GM12872 (cell line): ENCODE data around the gene AGO3.

ENCODE experiments used
- CTCF ChIP-seq: IDR thresholded peaks from 3 replicates; pipeline ENCODE4 v1.5.1; 2011; ENCODE audit warnings: low read depth, mild to moderate bottlenecking, low read length, moderate library complexity; ENCODE audit not compliant: insufficient read depth

The AGO3 gene

GRCh38 chr1:36085686-36086526, 155.0 kb downstream of the AGO3 start:
- no peak for TF ChIP-seq CTCF

DNA sequence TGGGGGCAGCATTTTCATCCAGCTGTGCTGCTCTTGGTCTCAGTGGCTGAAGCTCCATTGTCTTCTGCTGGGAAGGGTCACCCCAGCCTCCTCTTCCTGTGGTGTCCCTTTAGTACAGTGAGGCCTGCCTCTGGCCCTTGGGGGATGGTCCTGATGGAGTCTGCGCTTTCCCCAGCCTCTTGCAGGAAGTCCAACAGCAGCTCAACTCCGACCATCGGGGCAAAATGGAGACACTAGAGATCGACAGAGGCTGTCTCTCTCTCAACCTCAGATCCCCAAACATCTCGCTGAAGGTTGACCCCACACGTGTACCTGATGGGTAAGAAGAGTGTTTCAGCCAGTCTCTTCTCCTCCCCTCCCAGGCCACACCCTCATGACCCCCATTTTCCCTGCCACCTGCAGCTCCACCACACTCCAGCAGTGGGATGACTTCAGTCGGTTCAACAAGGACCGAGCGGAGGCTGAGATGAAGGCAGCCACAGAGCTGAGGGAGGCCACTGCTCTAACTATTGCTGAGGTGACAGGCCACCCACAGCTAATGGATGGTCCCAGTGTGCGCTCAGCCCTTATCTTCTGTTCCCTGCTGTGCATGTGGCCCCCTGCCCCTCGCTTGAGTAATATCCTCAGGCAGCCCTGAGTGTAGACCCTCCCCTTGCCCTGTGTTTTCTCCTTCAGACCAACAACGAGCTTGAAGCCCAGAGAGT, 155.8 kb downstream of the AGO3 start:
- TF ChIP-seq CTCF: no peak

GRCh38 chr1:36087233-36088123, 156.6 kb downstream of the AGO3 start:
- TF ChIP-seq CTCF: no peak

DNA sequence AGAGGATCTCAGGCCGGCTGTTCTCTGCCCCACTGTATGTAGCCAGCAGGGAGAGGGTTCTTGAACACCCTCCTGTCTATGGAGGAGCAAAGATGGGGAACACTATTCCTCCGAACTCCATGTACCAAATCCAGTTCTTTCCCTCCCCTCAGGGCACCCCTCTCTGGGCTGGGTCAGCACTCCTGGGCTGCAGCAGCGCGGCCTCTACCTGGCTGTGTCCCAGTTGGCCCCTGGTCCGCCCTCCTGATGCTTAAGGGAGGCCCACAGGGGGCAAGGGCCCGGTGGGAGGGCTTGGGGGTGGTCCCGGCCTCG, 157.3 kb downstream of the AGO3 start:
- no peak for TF ChIP-seq CTCF

DNA sequence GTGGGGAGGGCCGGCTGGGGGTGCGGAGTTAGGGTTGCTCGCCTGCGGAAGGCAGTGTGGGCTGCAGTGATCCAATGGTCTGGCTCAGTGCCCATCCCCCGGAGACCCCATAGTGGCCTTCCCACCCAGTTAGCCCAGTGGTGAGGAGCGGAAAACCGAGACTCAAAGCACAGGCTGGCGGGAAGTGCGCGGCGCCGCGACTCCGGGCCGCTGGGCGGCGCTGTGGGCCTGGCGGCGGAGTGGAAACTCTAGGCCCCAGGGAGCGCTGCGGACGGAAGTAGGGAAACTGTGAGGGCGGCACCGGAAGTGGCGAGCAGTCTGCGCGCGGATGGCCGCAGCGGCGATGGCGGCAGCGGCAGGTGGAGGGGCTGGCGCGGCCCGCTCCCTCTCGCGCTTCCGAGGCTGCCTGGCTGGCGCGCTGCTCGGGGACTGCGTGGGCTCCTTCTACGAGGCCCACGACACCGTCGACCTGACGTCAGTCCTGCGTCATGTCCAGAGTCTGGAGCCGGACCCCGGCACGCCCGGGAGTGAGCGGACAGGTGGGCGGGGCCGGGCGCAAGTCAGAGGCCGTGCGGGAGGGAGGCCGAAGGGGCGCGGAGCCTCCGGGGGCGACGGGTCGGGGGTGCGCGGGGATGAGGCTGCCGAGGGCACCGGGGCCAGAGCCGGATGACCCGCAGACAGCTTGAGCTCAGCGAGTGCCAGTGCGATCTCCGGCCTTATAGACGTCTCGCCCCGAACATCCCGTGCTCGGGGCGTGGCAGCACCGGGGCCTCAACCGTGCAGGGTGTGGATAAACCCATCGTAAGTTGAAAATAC, 157.9 kb downstream of the AGO3 start, which contains the start of gene ADPRS:
Gene ADPRS (plus strand): TSS at position 316 of the 816 bp plus-strand sequence. CDS start 13 bp downstream, at position 329.
- peak; percentile 99 for TF ChIP-seq CTCF

DNA sequence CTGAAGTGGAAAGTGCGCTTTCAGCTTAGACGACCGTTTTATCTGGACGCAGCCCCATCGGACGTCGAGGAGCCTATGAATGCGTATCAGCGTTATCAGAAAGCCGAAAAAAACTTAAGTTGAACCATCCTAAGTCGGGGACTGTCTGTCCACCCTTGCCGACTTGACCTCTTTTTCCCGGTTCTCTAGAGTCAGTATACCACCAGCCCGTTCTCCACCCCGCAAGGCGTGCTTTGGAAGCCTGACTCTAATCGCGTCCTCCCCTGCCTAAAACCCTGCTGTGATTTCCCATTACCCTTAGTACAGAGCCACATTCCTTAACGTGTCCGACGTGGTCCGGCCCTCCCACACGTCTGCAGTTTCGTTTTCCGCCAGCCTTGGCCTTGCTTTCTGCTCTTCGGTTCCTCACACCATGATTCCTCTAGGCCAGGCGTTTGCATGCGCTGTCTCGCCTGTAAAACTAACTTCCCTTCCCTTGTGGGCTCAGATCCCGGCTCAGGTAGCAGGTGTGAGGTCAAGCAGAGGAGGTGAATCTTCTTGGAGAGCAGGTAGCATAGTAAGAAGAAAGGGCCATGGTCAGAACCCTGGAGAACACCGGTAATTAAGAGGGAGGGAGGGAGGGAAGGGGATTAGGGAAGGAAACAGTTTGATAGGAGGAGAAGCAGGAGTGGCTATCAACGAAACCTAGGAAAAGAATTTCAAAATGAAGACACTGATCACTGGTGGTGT, 158.7 kb downstream of the AGO3 start:
- no peak for TF ChIP-seq CTCF
